ENCODE measurements around the gene GRIK5.
"Not testable (repeated sequence)": the region's sequence is repeated elsewhere in the genome, so short reads cannot be mapped to it uniquely, and the experiment has no call there.

The GRIK5 gene

GRCh38 chr19:42017040-42017439 lies 53.0 kb downstream of the GRIK5 start:
- no peak for DNase-seq (ENCODE audit: low read depth)

- not testable (repeated sequence) for DNase-seq (ENCODE audit: low read depth)
These were observed 57.3 kb downstream of the GRIK5 start for GRCh38 chr19:42012747-42013146.

GRCh38 chr19:42010245-42011126 lies 59.5 kb downstream of the GRIK5 start:
- no peak for DNase-seq (ENCODE audit: low read depth)

DNA sequence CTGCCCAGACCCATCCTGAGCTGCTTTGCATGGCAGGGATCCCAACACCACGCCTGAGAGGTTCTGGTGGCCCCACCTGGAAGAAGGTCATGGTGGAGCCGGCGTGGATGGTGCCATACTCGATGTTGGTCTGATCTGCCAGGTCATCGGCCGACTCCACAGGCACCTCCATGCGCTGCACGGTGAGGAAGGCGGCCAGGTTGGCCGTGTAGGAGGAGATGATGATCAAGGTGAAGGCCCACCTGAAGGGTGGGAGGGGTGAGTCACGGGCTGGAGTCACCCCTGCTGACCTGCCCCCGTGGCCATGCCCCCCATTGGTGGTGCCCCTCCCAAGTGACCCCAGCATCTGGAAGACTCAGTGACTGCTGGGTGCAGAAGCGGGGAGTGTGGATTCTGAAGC lies 63.4 kb downstream of the GRIK5 start:
- no peak for DNase-seq (ENCODE audit: low read depth)

DNA sequence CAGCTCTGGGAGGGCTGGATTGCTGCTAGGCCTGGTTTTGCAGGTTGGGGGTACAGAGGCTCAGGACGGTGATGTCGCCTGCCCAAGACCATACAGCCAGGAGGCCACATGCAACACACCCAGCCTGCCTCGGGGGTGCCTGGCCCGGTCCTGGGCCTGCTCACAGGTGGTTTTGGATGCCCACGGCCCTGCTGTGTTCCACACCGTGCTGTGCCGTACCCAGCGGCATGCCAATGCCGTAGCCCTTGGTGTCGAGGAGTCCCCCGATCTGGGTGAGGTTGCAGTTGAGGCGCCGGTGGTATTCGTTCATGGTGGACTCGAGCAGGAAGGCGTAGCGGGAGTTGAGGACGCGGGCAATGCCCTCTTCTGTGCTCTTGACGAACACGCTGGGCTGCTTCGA lies 64.5 kb downstream of the GRIK5 start:
- DNase-seq (ENCODE audit: low read depth), result no peak

- DNase-seq (ENCODE audit: low read depth), result no peak
These were observed 66.3 kb downstream of the GRIK5 start for GRCh38 chr19:42003506-42004294.

DNA sequence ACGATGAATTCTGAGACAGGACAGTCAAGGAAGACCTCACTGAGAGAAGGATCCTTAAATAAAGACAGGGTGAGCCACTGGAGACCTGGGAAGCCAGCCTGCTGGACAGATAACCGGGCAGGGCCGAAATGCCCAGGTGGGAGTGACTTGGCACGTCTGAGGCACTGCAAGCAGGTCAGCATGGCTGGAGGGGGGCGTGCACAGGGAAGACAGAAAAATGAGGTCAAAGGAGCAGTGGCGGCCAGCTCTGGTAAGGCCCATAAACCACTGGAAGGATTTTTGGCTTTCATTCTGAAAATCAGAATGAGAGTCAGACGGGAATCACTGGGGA lies 70.2 kb downstream of the GRIK5 start:
- no peak for DNase-seq (ENCODE audit: low read depth)

DNA sequence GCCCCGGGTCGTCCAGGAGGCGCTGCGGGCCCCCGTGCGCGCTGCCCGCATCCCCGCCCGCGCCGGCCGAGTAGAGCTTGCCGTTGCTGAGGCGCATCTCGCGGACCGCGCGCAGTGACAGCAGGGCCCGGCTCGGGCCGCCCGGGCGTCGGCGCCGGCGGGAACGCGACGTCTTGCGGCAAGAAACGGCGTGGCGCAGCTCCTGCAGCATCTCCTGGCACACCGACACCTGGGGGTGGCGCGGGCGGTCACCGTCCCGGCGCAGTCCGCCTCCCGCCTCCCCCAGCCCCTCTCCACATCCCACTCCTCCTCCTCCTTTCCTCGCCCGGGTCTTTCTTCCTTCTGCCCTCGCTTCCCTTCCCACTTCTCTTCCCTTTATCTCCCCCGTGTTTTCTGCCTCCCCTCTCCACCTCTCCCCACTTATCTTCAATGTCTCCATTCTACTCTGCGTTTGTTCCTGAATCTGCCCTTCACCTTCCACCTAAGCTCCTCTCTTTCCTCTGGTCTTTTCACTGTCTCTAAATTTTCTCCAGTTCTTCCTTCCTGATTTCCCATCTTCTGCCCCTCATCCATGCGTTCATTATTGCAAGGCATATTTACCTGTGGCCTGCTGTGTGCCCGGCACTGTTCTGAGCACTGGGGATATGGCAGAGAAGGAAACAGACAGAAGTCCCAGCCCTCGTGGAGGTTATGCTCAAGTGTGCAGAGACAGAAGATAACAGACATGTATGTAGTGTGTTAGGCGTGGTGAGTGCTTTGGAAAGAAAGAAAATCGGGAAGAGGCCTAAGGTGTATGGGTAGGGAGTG lies 70.7 kb downstream of the GRIK5 start:
- no peak for DNase-seq (ENCODE audit: low read depth)

DNA sequence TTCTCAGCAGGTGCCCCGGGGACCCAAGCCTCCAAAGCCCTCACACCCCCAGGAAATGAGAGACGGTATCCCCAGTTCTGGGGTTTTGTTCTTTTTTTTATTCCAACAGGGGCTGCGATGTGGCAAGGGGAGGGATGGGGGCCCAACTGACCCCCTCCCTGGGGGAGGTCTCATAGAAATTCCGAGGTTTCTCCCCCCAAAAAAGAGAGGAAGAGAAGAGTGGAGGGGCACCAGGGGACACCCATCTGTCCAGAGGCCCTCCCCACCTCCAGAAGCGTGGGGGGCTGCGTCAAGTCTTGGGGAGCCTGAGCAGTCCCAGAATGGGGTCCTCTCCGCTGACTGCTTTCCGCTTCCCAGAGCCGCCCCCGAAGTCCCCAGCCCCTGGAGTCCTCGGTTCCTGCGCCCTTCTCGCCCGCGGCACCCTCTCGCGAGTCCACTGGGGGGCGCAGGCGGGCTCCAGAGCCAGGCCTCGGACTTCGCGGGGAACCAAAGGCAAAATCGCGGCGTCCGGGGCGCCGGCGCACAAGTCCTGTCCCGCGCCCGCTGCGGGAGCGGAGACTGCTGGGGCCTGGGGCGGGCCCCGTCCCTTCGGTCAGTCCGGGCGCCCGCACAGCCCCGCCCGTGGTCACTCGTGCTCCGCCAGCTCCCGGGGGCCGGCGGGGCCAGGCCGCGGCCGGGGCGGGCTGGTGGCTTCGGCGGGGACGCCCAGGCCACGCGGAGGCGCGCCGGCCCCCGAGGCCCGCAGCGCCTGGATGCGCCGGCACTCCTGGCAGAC lies 71.6 kb downstream of the GRIK5 start:
- DNase-seq (ENCODE audit: low read depth), result no peak

GRCh38 chr19:41997851-41998229 lies 72.2 kb downstream of the GRIK5 start:
- DNase-seq (ENCODE audit: low read depth), result no peak

- DNase-seq (ENCODE audit: low read depth), result no peak
These were observed 72.7 kb downstream of the GRIK5 start for GRCh38 chr19:41997121-41997850.

GRCh38 chr19:41995959-41996797 lies 73.8 kb downstream of the GRIK5 start:
- no peak for DNase-seq (ENCODE audit: low read depth)

DNA sequence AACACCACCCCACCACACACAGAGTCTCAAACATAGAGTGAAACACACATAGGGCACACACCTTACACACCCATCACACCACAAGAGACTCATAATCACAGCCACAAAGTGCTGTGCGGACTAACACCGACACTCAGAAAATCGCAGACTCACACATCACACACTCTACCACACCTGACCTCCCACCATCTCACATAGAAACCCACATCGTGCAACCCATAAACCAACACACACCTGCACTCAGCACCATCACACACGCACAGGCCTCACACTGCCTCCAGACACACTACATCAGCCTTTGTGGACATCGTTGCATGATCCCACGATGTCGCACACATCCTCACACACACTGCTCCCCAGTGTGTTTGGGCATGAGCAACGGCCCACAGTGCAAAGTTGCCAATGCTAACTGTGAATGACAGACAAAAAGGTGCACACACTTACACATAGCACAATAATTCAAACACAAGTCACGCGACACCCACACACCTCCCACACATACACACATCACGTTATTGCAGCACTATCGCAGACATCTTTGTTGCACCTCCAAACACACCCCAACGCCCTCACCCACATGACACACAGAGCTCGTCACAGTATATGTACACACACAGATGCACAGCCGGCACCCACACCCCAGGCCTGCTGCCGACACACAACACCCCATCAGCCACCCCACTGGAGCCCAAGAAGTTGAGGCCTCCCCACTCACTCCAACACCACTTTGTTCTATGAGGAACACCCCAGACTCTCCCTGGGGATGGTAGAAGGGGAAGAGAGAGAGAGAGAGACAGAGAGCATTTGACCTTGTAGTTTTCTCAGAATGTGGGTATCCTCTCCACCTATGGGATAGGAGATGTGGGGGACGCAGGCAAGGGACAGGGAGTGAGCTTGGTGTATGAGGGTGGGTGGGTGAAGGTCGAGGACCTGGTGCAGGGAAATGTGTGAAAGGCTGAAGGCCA lies 74.7 kb downstream of the GRIK5 start:
- no peak for DNase-seq (ENCODE audit: low read depth)

GRCh38 chr19:41994521-41994971 lies 75.5 kb downstream of the GRIK5 start:
- DNase-seq (ENCODE audit: low read depth), result no peak

- DNase-seq (ENCODE audit: low read depth), result no peak
These were observed 76.2 kb downstream of the GRIK5 start, which contains the start of gene ATP1A3 for GRCh38 chr19:41993612-41994483. Gene ATP1A3 (minus strand): TSS chr19:41994230. CDS start chr19:41994076, 154 bp downstream.

DNA sequence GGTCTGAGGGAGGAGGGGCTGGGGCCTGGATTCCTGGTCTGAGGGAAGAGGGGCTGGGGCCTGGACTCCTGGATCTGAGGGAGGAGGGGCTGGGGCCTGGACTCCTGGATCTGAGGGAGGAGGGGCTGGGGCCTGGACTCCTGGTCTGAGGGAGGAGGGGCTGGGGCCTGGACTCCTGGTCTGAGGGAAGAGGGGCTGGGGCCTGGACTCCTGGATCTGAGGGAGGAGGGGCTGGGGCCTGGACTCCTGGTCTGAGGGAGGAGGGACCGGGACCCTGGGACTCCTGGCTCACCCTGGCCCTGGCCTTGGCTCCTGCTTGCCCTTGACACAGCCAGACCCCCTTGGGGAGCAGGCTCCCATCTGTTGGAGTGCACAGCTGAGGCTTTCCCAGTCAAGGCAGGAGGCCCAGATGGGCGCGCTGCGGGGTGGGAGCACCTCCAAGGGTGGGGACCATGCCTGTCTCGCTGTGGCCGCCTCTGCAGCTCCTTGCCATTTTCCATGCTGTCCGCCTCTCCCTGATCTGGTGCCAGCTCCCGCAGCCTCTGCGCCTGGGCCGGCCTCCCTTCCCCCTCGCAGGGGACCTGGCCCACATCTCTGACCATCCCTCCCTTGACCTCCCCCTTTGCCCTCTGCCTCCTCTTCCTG lies 78.0 kb downstream of the GRIK5 start:
- not testable (repeated sequence) for DNase-seq (ENCODE audit: low read depth)

GRCh38 chr19:41991025-41991424 lies 79.0 kb downstream of the GRIK5 start:
- no peak for DNase-seq (ENCODE audit: low read depth)

All from GM04504 (cell line).